Measurements from ENCODE around the gene NDUFA7.

NDUFA7 gene
- 0.88 to 2.7 (median 1.4) reads per million in 9 experiments for total RNA-seq

- H3K27ac Mint-ChIP-seq, result peak within 1 kb of the TSS; percentile 98 to 99
- H3K36me3 Mint-ChIP-seq (ENCODE audit: insufficient read depth), result peaks cover 49% of the 10 kb centered on the region
- peak within 1 kb of the TSS; percentile 95 to 98 for H3K4me3 Mint-ChIP-seq
- DNase-seq, result peak; percentile 96 to 98 (median 97)
- H3K27me3 Mint-ChIP-seq, result no peaks in the 10 kb centered on the region
- no peaks in the 10 kb centered on the region for H3K9me3 Mint-ChIP-seq
- peak; percentile 94 for ATAC-seq (replicated peaks)
- H3K4me1 Mint-ChIP-seq (ENCODE audit: low read depth in 2 of 2), result peaks cover 20 to 22% of the 10 kb centered on the region in 2 donors
Measured at GRCh38 chr19:8321067-8321985, at the start of gene NDUFA7, which contains the start of gene RPS28. TSS of gene NDUFA7 (minus strand) at chr19:8321375. CDS start at chr19:8321358, 17 bp downstream. TSS of gene RPS28 (plus strand) at chr19:8321496. CDS start at chr19:8321531, 35 bp downstream.

- H3K36me3 Mint-ChIP-seq (ENCODE audit: insufficient read depth), result peaks cover 6% of the 10 kb centered on the region
- DNase-seq (no peak), ATAC-seq (replicated peaks) (no peak)
- no peak overlapping the region for H3K4me3 Mint-ChIP-seq
- H3K27ac Mint-ChIP-seq, result no peak overlapping the region
- H3K27me3 Mint-ChIP-seq, result peaks cover 35 to 38% of the 10 kb centered on the region in 2 donors
- no peaks in the 10 kb centered on the region for H3K9me3 Mint-ChIP-seq
- H3K4me1 Mint-ChIP-seq (ENCODE audit: low read depth in 2 of 2), result peaks cover 3 to 4% of the 10 kb centered on the region in 2 donors
Measured at GRCh38 chr19:8370176-8371010, 49.2 kb upstream of the NDUFA7 start.

GRCh38 chr19:8367327-8368001 is 46.3 kb upstream of the NDUFA7 start:
- H3K27me3 Mint-ChIP-seq, result peaks cover 49% of the 10 kb centered on the region in 2 donors
- ATAC-seq (replicated peaks) (no peak), DNase-seq (no peak)
- H3K9me3 Mint-ChIP-seq, result no peaks in the 10 kb centered on the region
- H3K27ac Mint-ChIP-seq, result no peak overlapping the region
- peaks cover 8 to 19% of the 10 kb centered on the region in 2 donors for H3K4me1 Mint-ChIP-seq (ENCODE audit: low read depth in 2 of 2)
- H3K36me3 Mint-ChIP-seq (ENCODE audit: insufficient read depth), result peaks cover 4% of the 10 kb centered on the region
- no peak overlapping the region for H3K4me3 Mint-ChIP-seq

GRCh38 chr19:8366961-8367326 is 45.8 kb upstream of the NDUFA7 start:
- no peaks in the 10 kb centered on the region for H3K9me3 Mint-ChIP-seq
- no peak overlapping the region for H3K4me3 Mint-ChIP-seq
- H3K36me3 Mint-ChIP-seq (ENCODE audit: insufficient read depth), result peaks cover 4% of the 10 kb centered on the region
- peaks cover 8 to 19% of the 10 kb centered on the region in 2 donors for H3K4me1 Mint-ChIP-seq (ENCODE audit: low read depth in 2 of 2)
- ATAC-seq (replicated peaks) (no peak), DNase-seq (no peak)
- no peak overlapping the region for H3K27ac Mint-ChIP-seq
- peaks cover 49 to 51% of the 10 kb centered on the region in 2 donors for H3K27me3 Mint-ChIP-seq

GRCh38 chr19:8366121-8366581 is 45.0 kb upstream of the NDUFA7 start:
- DNase-seq (no peak), ATAC-seq (replicated peaks) (no peak)
- Mint-ChIP-seq H3K4me3 (no peak overlapping the region), H3K9me3 (no peaks in the 10 kb centered on the region), H3K36me3 (ENCODE audit: insufficient read depth) (peaks cover 4% of the 10 kb centered on the region), H3K4me1 (ENCODE audit: low read depth in 2 of 2) (peaks cover 8 to 19% of the 10 kb centered on the region in 2 donors), H3K27me3 (peaks cover 49 to 55% of the 10 kb centered on the region in 2 donors), H3K27ac (no peak overlapping the region)

- DNase-seq, result peak; percentile 10 to 16 (median 15)
- Mint-ChIP-seq H3K4me3 (peak within 1 kb of the TSS; percentile 76 to 86), H3K9me3 (no peaks in the 10 kb centered on the region), H3K4me1 (ENCODE audit: low read depth in 2 of 2) (peaks cover 8 to 19% of the 10 kb centered on the region in 2 donors), H3K27me3 (peaks cover 49 to 54% of the 10 kb centered on the region in 2 donors), H3K36me3 (ENCODE audit: insufficient read depth) (peaks cover 4% of the 10 kb centered on the region), H3K27ac (peak within 1 kb of the TSS in 1 of 2 donors; percentile 79)
- peak; percentile 80 for ATAC-seq (replicated peaks)
Measured at GRCh38 chr19:8363803-8364771, 42.9 kb upstream of the NDUFA7 start, which contains the start of gene ANGPTL4. TSS of gene ANGPTL4 (plus strand) at chr19:8364155. CDS start at chr19:8364322, 167 bp downstream.

GRCh38 chr19:8361921-8362793 is 41.0 kb upstream of the NDUFA7 start:
- ATAC-seq (replicated peaks), result no peak
- Mint-ChIP-seq H3K9me3 (no peaks in the 10 kb centered on the region), H3K27ac (no peak overlapping the region)

GRCh38 chr19:8360196-8360595 is 39.0 kb upstream of the NDUFA7 start:
- Mint-ChIP-seq H3K27ac (no peak overlapping the region), H3K4me3 (no peak overlapping the region), H3K4me1 (ENCODE audit: low read depth in 2 of 2) (peaks cover 5 to 15% of the 10 kb centered on the region in 2 donors), H3K36me3 (ENCODE audit: insufficient read depth) (no peaks in the 10 kb centered on the region), H3K9me3 (no peaks in the 10 kb centered on the region), H3K27me3 (peaks cover 14 to 15% of the 10 kb centered on the region in 2 donors)
- ATAC-seq (replicated peaks) (no peak), DNase-seq (no peak)

More at GRCh38 chr19:8361921-8362793, 41.0 kb upstream of the NDUFA7 start:
- H3K27me3 Mint-ChIP-seq, result peaks cover 31 to 35% of the 10 kb centered on the region in 2 donors
- peak overlapping the region in 1 of 2 donors; percentile 5 for H3K4me3 Mint-ChIP-seq
- no peak for DNase-seq
- H3K36me3 Mint-ChIP-seq (ENCODE audit: insufficient read depth), result no peaks in the 10 kb centered on the region
- peaks cover 5 to 15% of the 10 kb centered on the region in 2 donors for H3K4me1 Mint-ChIP-seq (ENCODE audit: low read depth in 2 of 2)

GRCh38 chr19:8358948-8359347 is 37.8 kb upstream of the NDUFA7 start:
- ATAC-seq (replicated peaks) (no peak), DNase-seq (no peak)
- Mint-ChIP-seq H3K4me3 (no peak overlapping the region), H3K36me3 (ENCODE audit: insufficient read depth) (no peaks in the 10 kb centered on the region), H3K27ac (no peak overlapping the region), H3K9me3 (no peaks in the 10 kb centered on the region), H3K27me3 (peaks cover 9 to 12% of the 10 kb centered on the region in 2 donors), H3K4me1 (ENCODE audit: low read depth in 2 of 2) (peaks cover 5 to 12% of the 10 kb centered on the region in 2 donors)

GRCh38 chr19:8357007-8357521 is 35.9 kb upstream of the NDUFA7 start:
- ATAC-seq (replicated peaks) (no peak), DNase-seq (no peak)
- Mint-ChIP-seq H3K9me3 (no peaks in the 10 kb centered on the region), H3K4me3 (no peak overlapping the region), H3K27ac (no peak overlapping the region), H3K27me3 (peaks cover 9 to 13% of the 10 kb centered on the region in 2 donors), H3K36me3 (ENCODE audit: insufficient read depth) (no peaks in the 10 kb centered on the region), H3K4me1 (ENCODE audit: low read depth in 2 of 2) (peaks cover 3 to 4% of the 10 kb centered on the region in 2 donors)

Data from effector memory CD8-positive, alpha-beta T cell (primary cell).